ENCODE data around the gene HNRNPA1. TPM values are rescaled to one million over a fixed set of nuclear protein-coding genes. Genes with fewer than 3 reads are reported as not detected.
A peak's percentile ranks its signal among the peaks of the same experiment; 100 is the strongest.
"Not testable (repeated sequence)": the region's sequence is repeated elsewhere in the genome, so short reads cannot be mapped to it uniquely, and the experiment has no call there.

Gene HNRNPA1
- total and polyA plus RNA-seq, 9 donors: 442 to 2,692 (median 2,145) TPM

- H3K27me3 ChIP-seq (ENCODE audit: control insufficient read depth, insufficient read depth, low read length): no peaks in the 10 kb centered on the region
- no peaks in the 10 kb centered on the region for H3K4me1 ChIP-seq (ENCODE audit: control insufficient read depth, insufficient read depth, low read length)
- DNase-seq: no peak
- H3K4me3 ChIP-seq (ENCODE audit: low read length): no peak overlapping the region
- H3K27ac ChIP-seq (ENCODE audit: low read length): no peak overlapping the region
- 100% methylated on average over 1 of the region's 2 CpGs for WGBS (ENCODE audit: insufficient coverage)
- peaks cover 14% of the 10 kb centered on the region for H3K36me3 ChIP-seq (ENCODE audit: control insufficient read depth, insufficient read depth, low read length)
- no peaks in the 10 kb centered on the region for H3K9me3 ChIP-seq (replicated peaks; ENCODE audit: control insufficient read depth, low read depth, low read length)
These were observed 10.2 kb upstream of the HNRNPA1 start for GRCh38 chr12:54270345-54270744.

- DNase-seq: no peak
- WGBS (ENCODE audit: insufficient coverage): no CpG with 5 or more reads among the region's 1 CpG
- Histone ChIP-seq H3K4me1 (ENCODE audit: control insufficient read depth, insufficient read depth, low read length) (no peaks in the 10 kb centered on the region), H3K4me3 (ENCODE audit: low read length) (no peak overlapping the region), H3K36me3 (ENCODE audit: control insufficient read depth, insufficient read depth, low read length) (peaks cover 14% of the 10 kb centered on the region), H3K9me3 (replicated peaks; ENCODE audit: control insufficient read depth, low read depth, low read length) (no peaks in the 10 kb centered on the region), H3K27me3 (ENCODE audit: control insufficient read depth, insufficient read depth, low read length) (no peaks in the 10 kb centered on the region), H3K27ac (ENCODE audit: low read length) (no peak overlapping the region)
These were observed 8.3 kb upstream of the HNRNPA1 start for GRCh38 chr12:54272214-54272613.

- DNase-seq: peak; percentile 37
- no peaks in the 10 kb centered on the region for H3K27me3 ChIP-seq (ENCODE audit: control insufficient read depth, insufficient read depth, low read length)
- no peaks in the 10 kb centered on the region for H3K9me3 ChIP-seq (replicated peaks; ENCODE audit: control insufficient read depth, low read depth, low read length)
- peaks cover 15% of the 10 kb centered on the region for H3K36me3 ChIP-seq (ENCODE audit: control insufficient read depth, insufficient read depth, low read length)
- no CpG with 5 or more reads among the region's 2 CpGs for WGBS (ENCODE audit: insufficient coverage)
- H3K27ac ChIP-seq (ENCODE audit: low read length): peak overlapping the region; percentile 67
- H3K4me1 ChIP-seq (ENCODE audit: control insufficient read depth, insufficient read depth, low read length): peaks cover 4% of the 10 kb centered on the region
- no peak overlapping the region for H3K4me3 ChIP-seq (ENCODE audit: low read length)
These were observed 6.5 kb upstream of the HNRNPA1 start for GRCh38 chr12:54273981-54274380.

- Histone ChIP-seq H3K9me3 (replicated peaks; ENCODE audit: control insufficient read depth, low read depth, low read length) (no peaks in the 10 kb centered on the region), H3K36me3 (ENCODE audit: control insufficient read depth, insufficient read depth, low read length) (peaks cover 14% of the 10 kb centered on the region), H3K27me3 (ENCODE audit: control insufficient read depth, insufficient read depth, low read length) (no peaks in the 10 kb centered on the region), H3K27ac (ENCODE audit: low read length) (no peak overlapping the region), H3K4me1 (ENCODE audit: control insufficient read depth, insufficient read depth, low read length) (peaks cover 4% of the 10 kb centered on the region), H3K4me3 (ENCODE audit: low read length) (no peak overlapping the region)
- DNase-seq: no peak
- WGBS (ENCODE audit: insufficient coverage): no CpG with 5 or more reads among the region's 3 CpGs
These were observed 4.2 kb upstream of the HNRNPA1 start for GRCh38 chr12:54276368-54276767.

- Histone ChIP-seq H3K36me3 (ENCODE audit: control insufficient read depth, insufficient read depth, low read length) (peaks cover 27% of the 10 kb centered on the region), H3K27ac (ENCODE audit: low read length) (peak overlapping the region; percentile 100), H3K27me3 (ENCODE audit: control insufficient read depth, insufficient read depth, low read length) (no peaks in the 10 kb centered on the region), H3K9me3 (replicated peaks; ENCODE audit: control insufficient read depth, low read depth, low read length) (no peaks in the 10 kb centered on the region), H3K4me1 (ENCODE audit: control insufficient read depth, insufficient read depth, low read length) (peaks cover 15% of the 10 kb centered on the region), H3K4me3 (ENCODE audit: low read length) (no peak overlapping the region)
- 43% methylated on average over 1 of the region's 5 CpGs for WGBS (ENCODE audit: insufficient coverage)
- no peak for DNase-seq
These were observed 2.7 kb upstream of the HNRNPA1 start for GRCh38 chr12:54277823-54278276.

- no peaks in the 10 kb centered on the region for H3K27me3 ChIP-seq (ENCODE audit: control insufficient read depth, insufficient read depth, low read length)
- peak overlapping the region; percentile 100 for H3K27ac ChIP-seq (ENCODE audit: low read length)
- DNase-seq: no peak
- peak overlapping the region; percentile 53 for H3K4me3 ChIP-seq (ENCODE audit: low read length)
- no peaks in the 10 kb centered on the region for H3K9me3 ChIP-seq (replicated peaks; ENCODE audit: control insufficient read depth, low read depth, low read length)
- 0% methylated on average over 13 of the region's 19 CpGs for WGBS (ENCODE audit: insufficient coverage)
- H3K4me1 ChIP-seq (ENCODE audit: control insufficient read depth, insufficient read depth, low read length): peaks cover 26% of the 10 kb centered on the region
- H3K36me3 ChIP-seq (ENCODE audit: control insufficient read depth, insufficient read depth, low read length): peaks cover 31% of the 10 kb centered on the region
These were observed 1.3 kb upstream of the HNRNPA1 start for GRCh38 chr12:54279227-54279631.

- DNase-seq: peak; percentile 100
- Histone ChIP-seq H3K36me3 (ENCODE audit: control insufficient read depth, insufficient read depth, low read length) (peaks cover 31% of the 10 kb centered on the region), H3K27me3 (ENCODE audit: control insufficient read depth, insufficient read depth, low read length) (no peaks in the 10 kb centered on the region), H3K9me3 (replicated peaks; ENCODE audit: control insufficient read depth, low read depth, low read length) (no peaks in the 10 kb centered on the region), H3K4me1 (ENCODE audit: control insufficient read depth, insufficient read depth, low read length) (peaks cover 26% of the 10 kb centered on the region), H3K4me3 (ENCODE audit: low read length) (peak within 1 kb of the TSS; percentile 74), H3K27ac (ENCODE audit: low read length) (peak within 1 kb of the TSS; percentile 100)
- 0% methylated on average over 39 of the region's 49 CpGs for WGBS (ENCODE audit: insufficient coverage)
These were observed 676 bp upstream of the HNRNPA1 start, which contains the start of gene CBX5 for GRCh38 chr12:54279632-54280467. Gene CBX5, minus strand, starts transcription at chr12:54280122. Its CDS starts 22,472 bp downstream, at chr12:54257650.

- H3K9me3 ChIP-seq (replicated peaks; ENCODE audit: control insufficient read depth, low read depth, low read length); H3K27me3 ChIP-seq (ENCODE audit: control insufficient read depth, insufficient read depth, low read length); DNase-seq: not testable (repeated sequence)
- WGBS (ENCODE audit: insufficient coverage): 0% methylated on average over 4 of the region's 10 CpGs
- Histone ChIP-seq H3K36me3 (ENCODE audit: control insufficient read depth, insufficient read depth, low read length) (peaks cover 39% of the 10 kb centered on the region), H3K4me3 (ENCODE audit: low read length) (peak overlapping the region; percentile 74), H3K27ac (ENCODE audit: low read length) (peak overlapping the region; percentile 96), H3K4me1 (ENCODE audit: control insufficient read depth, insufficient read depth, low read length) (peaks cover 32% of the 10 kb centered on the region)
These were observed 724 bp downstream of the HNRNPA1 start for GRCh38 chr12:54281261-54281638.

- H3K27me3 ChIP-seq (ENCODE audit: control insufficient read depth, insufficient read depth, low read length); H3K9me3 ChIP-seq (replicated peaks; ENCODE audit: control insufficient read depth, low read depth, low read length); DNase-seq: not testable (repeated sequence)
- peaks cover 44% of the 10 kb centered on the region for H3K36me3 ChIP-seq (ENCODE audit: control insufficient read depth, insufficient read depth, low read length)
- H3K4me1 ChIP-seq (ENCODE audit: control insufficient read depth, insufficient read depth, low read length): peaks cover 32% of the 10 kb centered on the region
- WGBS (ENCODE audit: insufficient coverage): no CpG with 5 or more reads among the region's 4 CpGs
- peak overlapping the region; percentile 74 for H3K4me3 ChIP-seq (ENCODE audit: low read length)
- H3K27ac ChIP-seq (ENCODE audit: low read length): peak overlapping the region; percentile 96
These were observed 1.2 kb downstream of the HNRNPA1 start for GRCh38 chr12:54281694-54282093.

- WGBS (ENCODE audit: insufficient coverage): 47% methylated on average over 5 of the region's 11 CpGs
These were observed 2.5 kb downstream of the HNRNPA1 start for GRCh38 chr12:54282949-54283593.

More at GRCh38 chr12:54282949-54283593, 2.5 kb downstream of the HNRNPA1 start:
- peak overlapping the region; percentile 42 for H3K27ac ChIP-seq (ENCODE audit: low read length)
- no peaks in the 10 kb centered on the region for H3K9me3 ChIP-seq (replicated peaks; ENCODE audit: control insufficient read depth, low read depth, low read length)
- H3K36me3 ChIP-seq (ENCODE audit: control insufficient read depth, insufficient read depth, low read length): peaks cover 53% of the 10 kb centered on the region
- H3K4me3 ChIP-seq (ENCODE audit: low read length): peak overlapping the region; percentile 12
- H3K27me3 ChIP-seq (ENCODE audit: control insufficient read depth, insufficient read depth, low read length): no peaks in the 10 kb centered on the region
- H3K4me1 ChIP-seq (ENCODE audit: control insufficient read depth, insufficient read depth, low read length): peaks cover 33% of the 10 kb centered on the region
- DNase-seq: no peak

All from muscle of leg (tissue), 11 donors.